OCI-LY1 (cell line): ENCODE measurements around the gene COPS9.

Source experiments
- H2AFZ ChIP-seq: fragments of 200-600 bp; sonication (generic), shearing (Covaris generic); 2 replicates; pipeline ENCODE4 v1.6.0; 2014; ENCODE audit warnings: antibody characterized with exemption, mild to moderate bottlenecking, low read length
- H3F3A ChIP-seq: fragments of 200-600 bp; sonication (generic), shearing (Covaris generic); 2 replicates; pipeline ENCODE4 v1.6.0; 2014; ENCODE audit warnings: mild to moderate bottlenecking, antibody characterized with exemption, low read length, moderate library complexity; ENCODE audit not compliant: insufficient read depth
- H3K27ac ChIP-seq: fragments of 200-600 bp; sonication (generic); 2 replicates; pipeline ENCODE4 v1.5.1; 2014; ENCODE audit warnings: low read length, mixed run types, mild to moderate bottlenecking, low read depth; ENCODE audit not compliant: poor library complexity, severe bottlenecking
- H3K27me3 ChIP-seq: fragments of 200-600 bp; sonication (generic); 2 replicates; pipeline ENCODE4 v1.6.0; 2014; ENCODE audit warnings: antibody characterized with exemption, mild to moderate bottlenecking, low read length, moderate library complexity; ENCODE audit not compliant: insufficient read depth
- H3K36me3 ChIP-seq: fragments of 200-600 bp; sonication (generic); 2 replicates; pipeline ENCODE4 v1.6.1; 2014; ENCODE audit warnings: mild to moderate bottlenecking, antibody characterized with exemption, low read length, moderate library complexity, mixed read lengths; ENCODE audit not compliant: insufficient read depth
- H3K4me1 ChIP-seq: fragments of 200-600 bp; sonication (generic); 2 replicates; pipeline ENCODE4 v1.5.1; 2014; ENCODE audit warnings: mild to moderate bottlenecking, low read length, moderate library complexity; ENCODE audit not compliant: insufficient read depth, severe bottlenecking
- H3K4me2 ChIP-seq: fragments of 200-600 bp; sonication (generic), shearing (Covaris generic); 2 replicates; pipeline ENCODE4 v1.6.1; 2014; ENCODE audit warnings: low read length
- H3K4me3 ChIP-seq: fragments of 200-600 bp; sonication (generic); 2 replicates; pipeline ENCODE4 v1.5.1; 2014; ENCODE audit warnings: low read length, low read depth, mild to moderate bottlenecking, mixed read lengths; ENCODE audit not compliant: poor library complexity, severe bottlenecking
- H3K79me2 ChIP-seq: fragments of 200-600 bp; shearing (Covaris generic); 2 replicates; pipeline ENCODE4 v1.6.1; 2016; ENCODE audit warnings: mixed run types, low read length, mixed read lengths; ENCODE audit not compliant: insufficient read depth
- H3K9ac ChIP-seq: fragments of 200-600 bp; sonication (generic), shearing (Covaris generic); 2 replicates; pipeline ENCODE4 v1.6.1; 2014; ENCODE audit warnings: mild to moderate bottlenecking, low read length, mixed read lengths
- H3K9me2 ChIP-seq: fragments of 200-600 bp; sonication (generic), shearing (Covaris generic); 2 replicates; pipeline ENCODE4 v1.6.1; 2014; ENCODE audit warnings: low read depth, mild to moderate bottlenecking, low read length, mixed read lengths
- H3K9me3 ChIP-seq: fragments of 200-600 bp; shearing (Covaris generic); 2 replicates; pipeline ENCODE4 v1.6.1; 2014; ENCODE audit warnings: low read length, mixed read lengths
- H4K20me1 ChIP-seq: fragments of 200-600 bp; sonication (generic), shearing (Covaris generic); 2 replicates; pipeline ENCODE4 v1.6.0; 2016; ENCODE audit warnings: mild to moderate bottlenecking, low read length; ENCODE audit not compliant: insufficient read depth
- EZH2 ChIP-seq: fragments of 200-600 bp; sonication (generic), shearing (Covaris generic); IDR thresholded peaks from 2 replicates; pipeline ENCODE4 v1.8.0; 2017; ENCODE audit warnings: borderline replicate concordance, mixed run types, mild to moderate bottlenecking, antibody characterized with exemption, low read length, moderate library complexity, mixed read lengths
- TF ChIP-seq, protein P1 (sequence below): fragments of 200-600 bp; sonication (generic), shearing (Covaris generic); IDR thresholded peaks from 2 replicates; pipeline ENCODE4 v1.5.1; 2017; ENCODE audit warnings: mild to moderate bottlenecking, antibody characterized with exemption, low read length, moderate library complexity, mixed read lengths

Gene COPS9

DNA sequence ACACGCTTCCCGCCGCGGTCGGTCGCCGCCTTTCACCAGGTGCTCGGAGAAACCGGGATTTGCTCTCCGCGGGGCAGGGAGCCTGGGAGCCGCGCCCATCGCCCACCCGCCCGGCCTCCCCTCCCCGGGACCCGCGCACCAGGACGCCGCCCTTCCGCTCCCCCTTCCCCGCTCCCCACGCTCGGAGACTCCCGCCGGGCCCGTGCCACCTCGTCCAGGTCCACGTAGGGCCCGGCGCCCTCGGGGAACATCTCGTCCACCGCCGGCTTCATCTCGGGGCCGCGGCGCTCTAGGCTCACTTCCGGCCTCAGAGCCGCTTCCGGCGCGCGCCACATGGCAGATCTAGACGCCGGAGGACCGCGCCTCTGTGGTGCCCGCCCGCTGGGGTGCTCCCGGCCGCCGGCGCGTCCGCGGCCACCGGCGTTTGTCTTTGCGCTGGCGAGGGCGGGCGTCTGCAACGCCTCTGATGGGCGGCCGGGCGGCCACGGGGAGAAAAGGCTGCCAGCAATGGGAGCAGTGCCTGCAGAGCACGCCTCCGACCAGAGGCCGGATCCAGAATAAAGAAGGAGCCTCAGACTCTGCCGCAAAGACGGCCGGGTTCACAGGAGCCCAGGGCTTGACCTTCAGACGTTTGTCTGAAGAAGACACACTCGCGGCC, at the start of gene COPS9:
Gene COPS9, minus strand, starts transcription at position 293 of the 658 bp plus-strand sequence. Its CDS starts 21 bp downstream, at position 272.
- peak within 1 kb of the TSS; percentile 93 for H3K4me3 ChIP-seq
- H3K9ac ChIP-seq = peak within 1 kb of the TSS; percentile 90
- peak within 1 kb of the TSS; percentile 84 for H3K4me2 ChIP-seq
- H4K20me1 ChIP-seq = no peaks in the 10 kb centered on the region
- H3K9me2 ChIP-seq = no peaks in the 10 kb centered on the region
- peaks cover 28% of the 10 kb centered on the region for H3K36me3 ChIP-seq
- H3K4me1 ChIP-seq = peaks cover 21% of the 10 kb centered on the region
- no peak for TF ChIP-seq EZH2
- TF ChIP-seq, protein P1, sequence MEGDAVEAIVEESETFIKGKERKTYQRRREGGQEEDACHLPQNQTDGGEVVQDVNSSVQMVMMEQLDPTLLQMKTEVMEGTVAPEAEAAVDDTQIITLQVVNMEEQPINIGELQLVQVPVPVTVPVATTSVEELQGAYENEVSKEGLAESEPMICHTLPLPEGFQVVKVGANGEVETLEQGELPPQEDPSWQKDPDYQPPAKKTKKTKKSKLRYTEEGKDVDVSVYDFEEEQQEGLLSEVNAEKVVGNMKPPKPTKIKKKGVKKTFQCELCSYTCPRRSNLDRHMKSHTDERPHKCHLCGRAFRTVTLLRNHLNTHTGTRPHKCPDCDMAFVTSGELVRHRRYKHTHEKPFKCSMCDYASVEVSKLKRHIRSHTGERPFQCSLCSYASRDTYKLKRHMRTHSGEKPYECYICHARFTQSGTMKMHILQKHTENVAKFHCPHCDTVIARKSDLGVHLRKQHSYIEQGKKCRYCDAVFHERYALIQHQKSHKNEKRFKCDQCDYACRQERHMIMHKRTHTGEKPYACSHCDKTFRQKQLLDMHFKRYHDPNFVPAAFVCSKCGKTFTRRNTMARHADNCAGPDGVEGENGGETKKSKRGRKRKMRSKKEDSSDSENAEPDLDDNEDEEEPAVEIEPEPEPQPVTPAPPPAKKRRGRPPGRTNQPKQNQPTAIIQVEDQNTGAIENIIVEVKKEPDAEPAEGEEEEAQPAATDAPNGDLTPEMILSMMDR = no peak
- 0 out of 2 replicates have a peak, but pooled peaks cover 4% of the 10 kb centered on the region for H3K27me3 ChIP-seq
- no peak within 1 kb of the TSS for H3K27ac ChIP-seq
- H3F3A ChIP-seq = no peaks in the 10 kb centered on the region
- no peaks in the 10 kb centered on the region for H3K9me3 ChIP-seq
- H2AFZ ChIP-seq = peak within 1 kb of the TSS; percentile 77
- peaks cover 11% of the 10 kb centered on the region; the same call in 1 of the 2 replicates for H3K79me2 ChIP-seq

DNA sequence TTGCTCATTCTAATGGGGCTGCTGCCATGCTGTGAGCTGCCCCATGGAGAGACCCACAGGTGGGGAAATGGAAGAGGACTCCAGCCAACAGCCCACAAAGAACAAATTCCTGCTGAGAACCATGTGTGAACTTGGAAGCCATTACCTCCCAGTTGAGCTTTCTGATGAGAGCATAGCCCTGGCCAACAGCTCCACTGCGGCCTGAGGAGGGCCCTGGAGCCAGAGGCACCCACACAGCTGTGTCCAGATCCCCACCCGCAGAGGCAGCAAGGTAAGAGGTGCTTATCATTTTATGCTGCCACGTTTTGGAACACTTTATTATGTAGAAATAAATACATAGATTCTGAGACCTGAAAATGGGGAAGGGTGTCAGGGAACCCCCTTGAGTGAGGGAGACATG, 48.6 kb upstream of the COPS9 start:
- no peaks in the 10 kb centered on the region for H3K79me2 ChIP-seq
- TF ChIP-seq EZH2 = no peak
- TF ChIP-seq, protein P1 = no peak
- no peaks in the 10 kb centered on the region for H3K4me1 ChIP-seq
- H3K27ac ChIP-seq = no peak overlapping the region
- peaks cover 7% of the 10 kb centered on the region; the same call in 1 of the 2 replicates for H3K27me3 ChIP-seq
- no peak overlapping the region for H2AFZ ChIP-seq
- no peaks in the 10 kb centered on the region; the same call in 1 of the 2 replicates for H3K36me3 ChIP-seq
- no peak overlapping the region for H3K4me2 ChIP-seq
- no peaks in the 10 kb centered on the region for H4K20me1 ChIP-seq
- H3K9me2 ChIP-seq = no peaks in the 10 kb centered on the region
- H3F3A ChIP-seq = no peaks in the 10 kb centered on the region
- H3K4me3 ChIP-seq = no peak overlapping the region
- 0 out of 2 replicates have a peak, but pooled peaks cover 2% of the 10 kb centered on the region for H3K9me3 ChIP-seq
- no peak overlapping the region for H3K9ac ChIP-seq

DNA sequence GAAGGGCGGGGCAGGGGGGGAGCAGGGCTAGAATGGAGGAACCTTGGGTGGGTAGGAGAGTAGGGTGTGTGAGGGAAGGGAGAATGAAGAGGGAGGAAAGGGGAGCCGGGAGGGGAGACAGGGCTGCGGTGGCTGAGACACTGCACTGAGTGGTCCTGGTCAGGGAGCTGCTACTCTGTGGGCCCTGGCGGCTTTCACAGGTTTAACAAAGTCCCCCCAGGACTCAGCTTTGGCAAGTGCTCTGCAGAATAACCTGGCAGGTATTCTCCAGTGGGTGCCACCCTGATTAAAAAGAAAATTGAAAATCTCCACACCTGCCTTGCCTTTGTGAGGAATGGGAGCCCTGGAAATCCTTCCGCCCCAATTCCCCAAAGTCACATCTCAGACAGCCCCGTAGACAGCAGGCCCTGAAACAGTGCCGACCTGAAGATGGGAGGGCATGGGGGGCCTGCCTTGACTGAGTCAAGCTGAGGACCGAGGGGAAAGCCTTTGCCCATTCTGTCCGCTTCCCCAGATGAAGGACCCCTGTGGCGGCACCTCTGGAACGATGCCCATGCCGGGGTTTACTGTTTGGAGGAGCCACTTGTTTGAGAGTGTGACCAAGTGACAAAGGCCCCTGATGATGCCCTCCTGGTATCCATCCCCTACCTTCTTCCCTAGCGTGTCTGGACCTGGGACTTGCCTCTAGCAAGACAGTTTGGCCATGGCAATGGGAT, 47.9 kb upstream of the COPS9 start:
- no peak for TF ChIP-seq EZH2
- TF ChIP-seq, protein P1 = no peak
- no peak overlapping the region for H3K27ac ChIP-seq
- no peaks in the 10 kb centered on the region for H4K20me1 ChIP-seq
- no peaks in the 10 kb centered on the region for H3K79me2 ChIP-seq
- H3K9ac ChIP-seq = no peak overlapping the region
- no peak overlapping the region for H3K4me2 ChIP-seq
- no peak overlapping the region for H2AFZ ChIP-seq
- H3K9me3 ChIP-seq = 0 out of 2 replicates have a peak, but pooled peaks cover 2% of the 10 kb centered on the region
- no peaks in the 10 kb centered on the region for H3K9me2 ChIP-seq
- H3K36me3 ChIP-seq = no peaks in the 10 kb centered on the region; the same call in 1 of the 2 replicates
- H3K27me3 ChIP-seq = peaks cover 7% of the 10 kb centered on the region; the same call in 1 of the 2 replicates
- H3K4me3 ChIP-seq = no peak overlapping the region
- no peaks in the 10 kb centered on the region for H3F3A ChIP-seq
- no peaks in the 10 kb centered on the region for H3K4me1 ChIP-seq
